Measurements from ENCODE around the gene ULBP3. TPM values are rescaled to one million over a fixed set of nuclear protein-coding genes. Genes with fewer than 3 reads are reported as not detected.
"Not testable (repeated sequence)": the region's sequence is repeated elsewhere in the genome, so short reads cannot be mapped to it uniquely, and the experiment has no call there.

ULBP3 gene
- total RNA-seq, 4 donors from 2014 or later: 7.3 TPM; not detected in 3

- Histone ChIP-seq H3K36me3 (no peaks in the 10 kb centered on the region), H3K4me1 (peaks cover 0 to 8% (median 6%) of the 10 kb centered on the region in 3 donors), H3K4me3 (no peak overlapping the region), H3K27ac (no peak overlapping the region), H3K9me3 (no peaks in the 10 kb centered on the region), H3K27me3 (peaks cover 19% of the 10 kb centered on the region)
- TF ChIP-seq, protein P1, sequence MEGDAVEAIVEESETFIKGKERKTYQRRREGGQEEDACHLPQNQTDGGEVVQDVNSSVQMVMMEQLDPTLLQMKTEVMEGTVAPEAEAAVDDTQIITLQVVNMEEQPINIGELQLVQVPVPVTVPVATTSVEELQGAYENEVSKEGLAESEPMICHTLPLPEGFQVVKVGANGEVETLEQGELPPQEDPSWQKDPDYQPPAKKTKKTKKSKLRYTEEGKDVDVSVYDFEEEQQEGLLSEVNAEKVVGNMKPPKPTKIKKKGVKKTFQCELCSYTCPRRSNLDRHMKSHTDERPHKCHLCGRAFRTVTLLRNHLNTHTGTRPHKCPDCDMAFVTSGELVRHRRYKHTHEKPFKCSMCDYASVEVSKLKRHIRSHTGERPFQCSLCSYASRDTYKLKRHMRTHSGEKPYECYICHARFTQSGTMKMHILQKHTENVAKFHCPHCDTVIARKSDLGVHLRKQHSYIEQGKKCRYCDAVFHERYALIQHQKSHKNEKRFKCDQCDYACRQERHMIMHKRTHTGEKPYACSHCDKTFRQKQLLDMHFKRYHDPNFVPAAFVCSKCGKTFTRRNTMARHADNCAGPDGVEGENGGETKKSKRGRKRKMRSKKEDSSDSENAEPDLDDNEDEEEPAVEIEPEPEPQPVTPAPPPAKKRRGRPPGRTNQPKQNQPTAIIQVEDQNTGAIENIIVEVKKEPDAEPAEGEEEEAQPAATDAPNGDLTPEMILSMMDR (IDR thresholded peaks at IDR 0.05): no peak
- TF ChIP-seq POLR2A (IDR thresholded peaks at IDR 0.05) (no peak), EP300 (IDR thresholded peaks at IDR 0.05) (no peak), POLR2AphosphoS5 (IDR thresholded peaks at IDR 0.05) (no peak)
- WGBS, 2 donors (ENCODE audit: low coverage in 1 of 2): 90% methylated on average over 5 of the region's 6 CpGs; no CpG with 5 or more reads in 1 of the 2 donors
- no peak for ATAC-seq
These were observed 5.3 kb downstream of the ULBP3 start for GRCh38 chr6:150063640-150064039.

- H3K27ac ChIP-seq, H3K36me3 ChIP-seq, ATAC-seq, H3K9me3 ChIP-seq, H3K4me1 ChIP-seq, H3K4me3 ChIP-seq: not testable (repeated sequence)
- 66 to 83% methylated on average over 1 to 5 of the region's 7 CpGs for WGBS, 2 donors (ENCODE audit: low coverage in 1 of 2)
- peaks cover 31% of the 10 kb centered on the region for H3K27me3 ChIP-seq
These were observed 8.9 kb downstream of the ULBP3 start for GRCh38 chr6:150059973-150060372.

GRCh38 chr6:150058986-150059385 lies 9.9 kb downstream of the ULBP3 start:
- no peak for ATAC-seq
- TF ChIP-seq, protein P1 (IDR thresholded peaks at IDR 0.05): no peak
- TF ChIP-seq POLR2A (IDR thresholded peaks at IDR 0.05): no peak
- no peak for TF ChIP-seq EP300 (IDR thresholded peaks at IDR 0.05)
- no peak for TF ChIP-seq POLR2AphosphoS5 (IDR thresholded peaks at IDR 0.05)
- Histone ChIP-seq H3K4me1 (no peaks in the 10 kb centered on the region), H3K27me3 (peaks cover 41% of the 10 kb centered on the region), H3K9me3 (no peaks in the 10 kb centered on the region), H3K4me3 (no peak overlapping the region), H3K27ac (no peak overlapping the region), H3K36me3 (no peaks in the 10 kb centered on the region)
- WGBS, 2 donors (ENCODE audit: low coverage in 1 of 2): 88 to 91% methylated on average over 3 to 6 of the region's 6 CpGs

DNA sequence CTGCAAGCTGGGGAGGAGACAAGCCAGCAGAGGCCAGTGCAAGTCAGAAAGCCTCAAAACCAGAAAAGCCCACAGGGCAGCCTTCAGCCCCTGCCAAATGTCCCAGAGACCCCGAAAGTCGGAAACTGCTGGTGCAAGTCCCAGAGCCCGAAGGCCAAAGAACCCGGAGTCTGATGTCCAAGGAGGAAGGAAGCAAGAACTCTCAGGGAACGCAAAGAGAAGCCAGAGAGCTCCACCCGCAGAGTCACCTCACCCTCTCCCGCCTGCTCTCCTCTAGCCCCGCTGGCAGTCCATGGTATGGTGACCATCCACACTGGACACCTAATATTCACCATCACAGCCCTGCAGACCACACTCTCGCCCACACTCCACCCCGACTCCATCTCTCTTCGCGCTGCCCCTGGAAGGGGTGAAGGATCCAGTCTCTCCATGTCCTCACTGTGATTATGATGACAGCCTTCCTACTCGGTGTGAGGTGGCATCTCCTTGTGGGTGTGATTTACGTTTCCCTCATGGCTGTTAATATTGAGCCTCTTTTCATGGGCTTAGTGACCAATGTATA lies 10.6 kb downstream of the ULBP3 start:
- Histone ChIP-seq H3K27ac (no peak overlapping the region), H3K27me3 (peaks cover 48% of the 10 kb centered on the region), H3K9me3 (no peaks in the 10 kb centered on the region), H3K4me1 (no peaks in the 10 kb centered on the region), H3K4me3 (no peak overlapping the region), H3K36me3 (no peaks in the 10 kb centered on the region)
- no peak for ATAC-seq
- TF ChIP-seq POLR2AphosphoS5 (IDR thresholded peaks at IDR 0.05) (no peak), POLR2A (IDR thresholded peaks at IDR 0.05) (no peak), EP300 (IDR thresholded peaks at IDR 0.05) (no peak)
- TF ChIP-seq, protein P1 (IDR thresholded peaks at IDR 0.05): no peak
- WGBS, 2 donors (ENCODE audit: low coverage in 1 of 2): 80 to 83% methylated on average over 4 to 14 of the region's 14 CpGs

DNA sequence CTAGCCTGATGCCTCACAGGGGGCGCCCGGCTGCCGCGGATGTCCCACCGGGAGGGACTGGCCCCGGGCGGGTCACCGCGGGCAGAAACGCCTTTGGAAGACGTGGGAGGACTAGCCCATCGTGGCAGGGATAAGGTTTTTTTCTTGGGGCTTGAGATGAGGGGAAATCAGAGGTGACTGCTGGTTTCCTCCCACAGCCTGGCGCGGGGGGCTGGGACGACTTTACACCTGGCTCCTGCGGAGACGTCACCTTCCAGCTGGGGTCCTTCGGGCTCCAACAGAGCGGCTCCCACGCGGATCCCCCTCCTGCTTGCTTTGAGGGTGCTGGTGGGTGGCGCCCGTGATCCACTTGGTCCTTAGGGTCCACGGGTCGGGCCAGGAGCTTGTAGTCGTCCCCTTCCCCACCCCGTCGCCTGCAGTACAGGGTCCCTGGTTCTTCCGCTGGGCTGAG lies 11.4 kb downstream of the ULBP3 start:
- Histone ChIP-seq H3K9me3 (no peaks in the 10 kb centered on the region), H3K27ac (no peak overlapping the region), H3K27me3 (peaks cover 55% of the 10 kb centered on the region), H3K4me1 (no peaks in the 10 kb centered on the region), H3K4me3 (no peak overlapping the region), H3K36me3 (no peaks in the 10 kb centered on the region)
- no peak for TF ChIP-seq POLR2AphosphoS5 (IDR thresholded peaks at IDR 0.05)
- TF ChIP-seq EP300 (IDR thresholded peaks at IDR 0.05): no peak
- TF ChIP-seq, protein P1 (IDR thresholded peaks at IDR 0.05): no peak
- TF ChIP-seq POLR2A (IDR thresholded peaks at IDR 0.05): no peak
- no peak for ATAC-seq
- 82% methylated on average over 9 of the region's 29 CpGs; no CpG with 5 or more reads in 1 of the 2 donors for WGBS, 2 donors (ENCODE audit: low coverage in 1 of 2)

Data from gastroesophageal sphincter (tissue), 4 donors.